Left kidney (tissue), 2 donors: ENCODE measurements around the gene EEPD1. TPM values are rescaled to one million over a fixed set of nuclear protein-coding genes. Genes with fewer than 3 reads are reported as not detected.
"Not testable (repeated sequence)": the region's sequence is repeated elsewhere in the genome, so short reads cannot be mapped to it uniquely, and the experiment has no call there.

ENCODE experiments used
- DNase-seq: peaks from one replicate; pipeline ENCODE4 v3.0.0-alpha.2; 2013
- polyA plus RNA-seq: library from polyadenylated mRNA; unstranded; fragments of 120-200 nt; gene quantifications from one replicate; pipeline ENCODE4 v1.2.1, GENCODE V29; 2013; ENCODE audit not compliant: insufficient read length

EEPD1 gene
- polyA plus RNA-seq, 1 donor, result 9.1 TPM

DNA sequence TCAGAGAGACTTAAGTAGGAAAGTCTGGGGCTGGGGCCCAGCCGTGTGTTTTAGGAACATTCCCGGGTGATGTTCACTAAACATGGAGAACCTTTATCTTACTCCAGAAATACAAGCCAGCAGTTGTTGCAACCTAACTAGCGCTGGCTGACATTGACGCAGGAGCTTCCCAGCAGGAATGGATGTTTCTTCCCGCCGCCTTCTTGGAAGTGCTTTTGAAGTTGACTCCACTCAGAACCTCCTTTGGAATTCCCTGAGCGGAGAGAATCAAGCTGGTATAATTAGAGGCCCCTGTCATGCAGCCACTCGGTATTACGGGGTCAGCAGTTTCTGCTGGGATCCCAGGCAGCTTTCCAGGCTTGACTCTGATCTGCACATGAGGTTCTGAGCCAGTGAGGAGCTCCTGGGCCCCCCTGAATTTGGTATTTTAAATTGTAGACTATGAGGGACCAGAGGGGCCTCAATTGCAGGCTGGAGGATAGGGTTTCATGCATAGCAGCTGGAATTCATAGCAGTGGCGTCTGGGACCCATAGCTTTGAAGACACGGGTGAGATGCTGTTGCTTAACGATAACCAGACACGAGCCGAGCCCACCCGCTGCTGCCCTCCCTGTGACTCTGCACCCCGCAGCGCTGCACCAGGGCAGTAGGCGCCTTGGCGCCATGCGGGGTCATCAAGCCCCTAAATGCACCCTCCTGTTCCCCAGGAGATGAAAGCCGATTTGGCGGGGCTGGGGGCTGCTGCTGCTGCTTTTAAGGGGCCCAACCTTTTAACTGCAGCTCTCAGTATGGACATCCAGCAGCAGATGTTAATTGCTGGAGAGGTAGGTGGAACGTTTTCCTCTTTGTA is 61.8 kb downstream of the EEPD1 start:
- DNase-seq, result no peak

DNA sequence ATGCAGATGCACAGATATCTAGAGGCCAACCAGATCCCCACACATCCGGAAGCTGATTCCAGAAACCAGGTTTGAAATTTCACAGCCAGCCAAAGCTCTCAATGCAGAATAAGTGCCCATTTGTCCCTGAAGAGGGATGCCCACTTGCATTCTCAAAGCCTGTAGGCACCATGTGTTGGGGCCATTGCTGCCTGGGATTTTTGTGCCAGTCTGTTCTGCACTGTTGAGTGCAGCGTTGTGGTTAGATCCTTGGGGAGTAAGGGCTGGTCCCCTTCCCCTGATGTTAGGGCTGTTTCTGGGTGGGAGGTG is 62.4 kb downstream of the EEPD1 start:
- DNase-seq, result no peak

DNA sequence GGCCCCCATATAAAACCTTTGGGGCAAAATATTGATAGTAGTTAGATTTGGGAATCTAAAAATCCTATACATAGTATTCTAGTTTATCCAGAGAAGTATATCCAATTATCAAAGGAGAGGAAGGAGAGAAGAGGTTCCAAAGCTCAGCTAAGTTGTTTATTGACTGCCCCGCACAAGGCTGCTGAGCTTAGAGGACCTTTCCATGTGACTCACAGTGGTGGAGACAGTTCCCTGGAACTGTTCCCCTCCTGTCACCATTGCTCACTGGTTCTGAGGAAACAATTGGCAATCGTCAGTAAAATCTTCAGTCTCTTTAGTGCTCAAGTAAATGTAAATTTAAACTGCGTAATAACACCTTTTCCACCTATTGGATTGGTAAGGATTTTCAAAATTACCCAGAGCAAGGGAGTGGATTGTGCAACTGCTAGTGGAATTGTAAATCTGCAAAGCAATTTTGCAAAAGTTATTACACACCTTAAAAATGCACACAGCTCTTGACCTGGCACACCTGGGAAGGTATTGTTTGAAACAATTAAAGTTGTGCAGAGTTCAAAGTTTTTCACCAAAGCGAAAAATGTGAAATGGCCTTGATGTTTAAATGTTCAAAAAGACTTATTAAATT is 63.1 kb downstream of the EEPD1 start:
- DNase-seq, result no peak

DNA sequence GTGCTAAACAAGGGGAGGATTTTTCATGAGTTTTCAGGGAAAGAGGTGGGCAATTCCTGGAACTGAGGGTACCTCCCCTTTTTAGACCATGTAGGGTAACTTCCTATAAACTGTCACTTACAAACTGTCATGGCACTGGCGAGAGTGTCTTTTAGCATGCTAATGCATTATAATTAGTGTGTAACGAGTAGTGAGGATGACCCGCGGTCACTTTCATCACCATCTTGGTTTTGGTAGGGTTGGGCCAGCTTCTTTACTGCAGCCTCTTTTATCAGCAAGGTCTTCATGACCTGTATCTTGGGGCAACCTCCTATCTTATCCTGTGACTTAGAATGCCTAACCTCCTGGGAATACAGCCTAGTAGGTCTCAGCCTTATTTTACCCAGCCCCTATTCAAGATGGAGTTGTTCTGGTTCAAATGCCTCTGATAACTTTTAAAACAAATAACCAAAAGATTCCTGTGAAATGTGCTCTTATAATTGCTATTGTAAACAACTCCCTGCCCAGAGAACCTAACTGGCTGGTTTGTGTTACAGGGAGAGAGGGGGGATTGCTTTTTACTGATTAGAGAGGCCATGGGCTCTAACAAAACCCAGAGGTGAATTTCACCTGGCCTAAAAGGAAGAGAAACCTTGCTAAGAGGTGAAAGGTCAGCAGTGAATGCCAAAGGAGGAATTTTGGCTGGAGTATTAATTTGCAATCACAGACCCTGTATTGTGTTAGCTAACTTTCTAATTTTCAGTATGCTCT is 64.3 kb downstream of the EEPD1 start:
- DNase-seq, result no peak

DNA sequence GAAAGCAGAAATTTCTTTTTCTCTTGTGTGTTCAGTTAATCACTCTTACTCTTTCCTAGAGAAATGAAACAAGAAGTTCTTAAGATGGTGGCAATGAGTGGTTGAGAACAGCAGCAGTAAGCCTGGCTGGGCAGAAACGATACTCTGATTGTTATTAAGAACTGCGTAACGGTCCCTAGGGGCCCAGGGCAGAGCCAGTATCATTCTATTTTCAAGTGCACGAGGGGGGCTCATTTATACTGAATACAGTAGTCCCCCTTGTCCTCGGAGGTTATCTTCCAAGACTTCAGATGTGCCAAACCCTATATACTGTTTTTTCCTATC is 64.9 kb downstream of the EEPD1 start:
- no peak for DNase-seq

DNA sequence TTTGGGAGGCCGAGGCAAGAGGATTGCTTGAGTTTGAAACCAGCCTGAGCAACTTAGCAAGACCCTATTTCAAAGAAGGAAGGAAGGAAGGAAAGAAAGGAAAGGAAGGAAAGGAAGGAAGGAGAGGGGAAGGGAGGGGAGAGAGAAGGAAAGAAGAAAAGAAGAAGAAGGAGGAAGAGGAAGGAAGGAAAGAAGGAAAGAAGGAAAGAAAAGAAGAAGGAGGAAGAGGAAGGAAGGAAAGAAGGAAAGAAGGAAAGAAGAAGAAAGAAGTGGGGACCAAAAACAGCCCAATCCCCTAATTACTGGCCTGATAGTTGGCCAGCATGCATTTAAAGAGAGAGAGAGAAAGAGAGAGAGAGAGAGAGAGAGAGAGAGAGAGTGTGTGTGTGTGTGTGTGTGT is 66.4 kb downstream of the EEPD1 start:
- DNase-seq, result no peak

DNA sequence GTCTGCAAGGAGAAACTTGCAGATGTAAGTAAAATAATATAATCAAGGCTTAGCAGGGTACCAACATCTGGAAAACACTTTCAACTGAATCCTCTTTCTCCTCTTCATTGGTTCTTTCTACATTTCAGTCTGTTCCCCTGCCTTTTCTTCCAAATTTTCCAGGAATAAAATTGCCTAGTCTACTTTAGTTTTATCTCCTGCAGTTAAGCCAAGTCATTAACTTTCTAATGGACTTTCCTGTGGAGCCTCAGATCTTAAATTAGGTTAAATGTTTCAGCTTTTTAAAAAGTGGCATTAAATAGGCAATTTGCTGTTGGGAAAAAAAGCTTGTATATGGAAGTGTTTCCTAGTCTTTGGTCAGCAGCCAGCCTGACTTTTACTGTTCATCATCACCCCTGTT is 70.8 kb downstream of the EEPD1 start:
- DNase-seq, result no peak

DNA sequence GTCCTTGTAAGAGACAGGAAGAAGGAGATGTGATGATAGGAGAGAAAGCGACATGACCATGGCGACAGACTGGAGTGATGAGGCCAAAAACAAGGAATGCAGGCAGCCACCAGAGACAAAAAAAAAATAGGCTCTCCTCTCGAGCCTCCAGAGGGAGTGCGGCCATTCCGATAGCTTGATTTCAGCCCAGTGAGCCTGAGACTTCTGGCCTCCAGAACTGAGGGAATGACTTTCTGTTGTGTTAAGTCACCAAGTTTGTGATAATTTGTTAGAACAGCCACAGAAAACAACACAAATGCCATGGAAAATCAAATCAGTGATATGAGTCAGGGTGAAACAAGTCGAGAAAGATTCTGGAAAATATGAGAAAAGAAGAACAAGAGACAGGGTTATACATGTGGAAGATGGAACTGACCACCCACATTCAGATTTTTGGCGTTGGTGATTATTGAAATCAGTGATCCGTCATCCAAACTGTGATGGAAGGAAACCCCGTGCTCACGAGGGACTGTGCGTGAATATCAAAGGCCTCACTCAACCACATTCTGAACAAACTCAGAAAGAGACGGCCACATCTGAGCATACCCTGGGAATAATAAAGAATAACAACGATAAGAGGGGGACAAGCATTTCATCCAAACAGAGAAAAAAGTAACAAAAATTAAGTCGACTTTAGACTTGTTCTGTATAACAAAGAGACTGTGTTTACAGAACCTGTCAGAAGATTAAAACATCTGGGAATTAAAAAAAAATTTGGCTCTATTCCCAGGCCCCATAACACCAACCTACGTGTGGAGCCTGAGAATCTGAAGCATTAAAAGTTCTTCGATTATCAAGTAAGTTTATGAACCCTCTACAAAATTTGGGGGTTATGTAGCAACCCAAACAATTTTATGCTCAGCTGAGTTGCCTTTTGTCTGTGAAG is 72.1 kb downstream of the EEPD1 start:
- no peak for DNase-seq

DNA sequence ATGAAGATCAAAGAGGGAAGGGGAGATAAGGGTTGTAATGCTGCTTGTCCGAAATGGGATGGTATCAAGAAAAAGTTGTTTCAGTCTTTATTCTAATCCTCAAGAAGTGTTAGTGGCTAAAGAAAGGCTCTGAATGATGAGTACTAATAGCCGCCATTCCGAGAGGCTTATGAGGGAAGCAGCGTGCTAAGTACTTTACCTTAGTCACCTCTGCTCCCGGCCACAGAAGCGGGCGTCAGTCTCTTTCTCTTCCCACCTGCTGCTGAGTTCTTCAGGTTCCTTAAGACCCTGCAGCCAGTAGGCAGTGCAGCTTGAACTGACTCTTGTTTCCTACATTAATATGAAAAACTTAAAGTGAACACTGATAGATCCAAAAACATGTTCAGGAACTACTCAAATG is 73.1 kb downstream of the EEPD1 start:
- no peak for DNase-seq

DNA sequence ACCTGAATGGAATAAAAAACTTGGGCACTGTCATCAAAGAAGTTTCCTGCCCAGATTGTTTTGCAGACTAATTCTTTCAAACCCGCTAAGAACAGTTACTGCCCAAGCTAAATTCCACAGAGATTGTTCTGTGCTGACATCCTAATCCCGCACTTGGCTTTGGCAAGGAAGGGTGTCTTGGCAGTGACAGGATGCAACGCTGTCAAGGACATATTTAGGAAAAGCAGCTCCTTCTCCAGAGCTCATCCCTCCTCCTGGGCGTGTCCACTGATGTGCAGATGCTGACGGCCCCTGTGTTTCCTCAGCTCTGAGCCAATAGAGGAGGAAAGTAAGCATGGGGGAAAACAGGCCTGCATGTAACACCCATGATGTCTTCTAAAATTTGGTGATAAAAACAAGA is 74.2 kb downstream of the EEPD1 start:
- DNase-seq, result no peak

DNA sequence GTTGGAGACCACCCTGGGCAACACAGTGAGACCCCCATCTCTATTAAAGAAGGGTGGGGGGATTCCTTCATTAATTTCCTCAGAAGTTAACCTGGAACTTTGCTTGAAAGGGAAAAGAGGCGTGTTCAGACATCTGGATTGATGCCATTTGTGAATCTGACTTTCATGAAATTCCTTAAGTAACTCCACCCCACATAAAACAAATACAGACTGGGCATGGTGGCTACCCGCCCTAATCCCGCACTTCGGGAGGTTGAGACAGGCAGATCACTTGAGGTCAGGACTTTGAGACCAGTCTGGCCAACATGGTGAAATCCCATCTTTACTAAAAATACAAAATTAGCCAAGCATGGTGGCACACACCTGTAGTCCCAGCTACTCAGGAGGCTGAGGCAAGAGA is 75.0 kb downstream of the EEPD1 start:
- DNase-seq, result no peak

DNA sequence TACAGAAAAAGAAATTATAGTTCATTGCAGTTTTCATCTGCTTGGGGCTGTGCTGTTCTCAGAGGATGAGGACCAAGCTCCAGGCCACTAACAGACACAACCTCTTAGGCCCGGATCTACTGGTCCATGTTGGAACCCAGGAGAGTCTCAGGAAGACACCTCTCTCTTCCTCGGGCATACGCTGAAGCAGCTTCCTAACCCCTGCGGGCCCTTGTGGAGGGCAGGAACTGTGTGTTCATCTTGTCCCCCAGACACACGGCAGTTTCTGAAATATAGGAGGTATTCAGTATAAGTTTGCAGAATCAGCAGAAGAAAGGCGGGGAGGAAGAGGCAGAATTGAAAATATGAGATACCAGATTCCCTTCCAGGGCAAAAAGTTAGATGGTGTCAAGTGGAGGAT is 78.4 kb downstream of the EEPD1 start:
- no peak for DNase-seq

DNA sequence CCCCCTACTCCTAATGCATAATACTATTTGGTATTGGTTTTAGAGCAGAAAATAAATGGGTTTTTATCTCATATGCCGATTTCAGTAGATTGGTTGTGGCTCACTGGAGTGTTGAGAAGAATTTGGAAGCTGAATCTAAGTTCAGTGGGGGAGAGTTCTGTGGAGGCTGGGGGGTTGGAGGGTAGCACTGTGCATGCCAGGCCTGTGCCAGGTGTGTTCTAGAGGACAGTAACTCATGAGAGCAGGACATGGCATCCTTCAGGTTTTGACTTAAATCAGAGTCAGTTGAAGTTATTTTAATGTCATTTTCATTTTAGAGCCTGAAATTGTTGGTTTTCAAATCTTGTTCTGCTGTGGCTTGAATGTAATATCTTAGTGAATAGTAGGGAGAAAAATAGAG is 79.5 kb downstream of the EEPD1 start:
- DNase-seq, result no peak

DNA sequence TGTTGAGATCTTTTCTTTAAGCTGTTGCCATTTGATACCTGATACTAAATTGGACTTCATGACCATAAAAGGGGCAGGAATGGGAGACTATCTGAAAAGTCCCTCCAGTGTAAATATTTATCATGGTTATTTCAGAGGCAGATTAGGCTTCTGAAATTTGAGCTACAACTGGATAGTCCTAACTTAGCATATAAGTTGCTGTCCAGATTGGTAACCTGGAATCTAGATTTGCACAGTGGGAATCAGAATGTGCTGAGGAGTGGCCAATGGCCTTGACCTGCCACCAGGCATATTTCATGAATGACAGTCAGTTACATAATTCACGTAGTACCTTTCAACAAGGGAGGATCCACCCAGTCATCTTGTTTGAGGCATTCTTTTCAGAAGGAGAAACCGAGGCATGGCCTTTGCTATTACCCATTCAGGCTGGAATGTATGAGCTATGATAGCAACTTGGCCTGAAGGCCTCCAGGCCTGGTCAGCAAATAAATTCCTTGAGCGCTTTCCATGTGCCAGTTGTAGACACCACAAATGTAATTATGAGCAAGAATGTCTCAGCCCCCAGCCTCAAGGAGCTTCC is 80.0 kb downstream of the EEPD1 start:
- no peak for DNase-seq

DNA sequence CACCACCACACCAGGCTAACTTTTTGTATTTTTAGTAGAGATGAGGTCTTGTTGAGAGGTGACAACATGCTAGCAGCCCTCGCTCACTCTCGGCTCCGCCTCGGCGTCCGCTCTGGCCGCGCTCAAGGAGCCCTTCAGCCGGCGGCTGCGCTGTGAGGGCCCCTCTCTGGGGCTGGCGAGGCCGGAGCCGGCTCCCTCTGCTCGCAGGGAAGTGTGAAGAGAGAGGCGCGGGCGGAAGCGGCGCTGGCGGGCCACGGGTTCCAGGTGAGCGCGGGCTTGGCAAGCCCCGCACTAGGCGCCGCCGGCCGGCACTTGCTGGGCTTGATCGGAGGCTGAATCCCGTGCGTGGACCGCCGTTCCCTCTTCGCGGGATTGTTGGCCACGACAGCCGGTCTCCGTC is 83.0 kb downstream of the EEPD1 start:
- DNase-seq, result no peak

DNA sequence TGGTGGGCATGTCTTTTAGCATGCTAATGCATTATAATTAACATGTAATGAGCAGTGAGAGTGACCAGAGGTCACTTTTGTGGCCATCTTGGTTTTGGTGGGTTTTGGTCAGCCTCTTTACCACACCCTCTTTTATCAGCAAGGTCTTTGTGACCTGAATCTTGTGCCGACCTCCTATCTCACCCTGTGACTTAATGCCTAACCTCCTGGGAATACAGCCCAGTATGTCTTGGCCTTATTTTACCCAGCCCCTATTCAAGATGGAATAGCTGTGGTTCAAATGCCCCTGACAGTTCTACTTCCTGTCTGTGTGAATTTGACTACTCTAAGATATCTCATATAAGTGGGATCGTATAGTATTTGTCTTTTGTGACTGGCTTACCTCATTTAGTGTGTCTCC is 85.1 kb downstream of the EEPD1 start:
- no peak for DNase-seq

DNA sequence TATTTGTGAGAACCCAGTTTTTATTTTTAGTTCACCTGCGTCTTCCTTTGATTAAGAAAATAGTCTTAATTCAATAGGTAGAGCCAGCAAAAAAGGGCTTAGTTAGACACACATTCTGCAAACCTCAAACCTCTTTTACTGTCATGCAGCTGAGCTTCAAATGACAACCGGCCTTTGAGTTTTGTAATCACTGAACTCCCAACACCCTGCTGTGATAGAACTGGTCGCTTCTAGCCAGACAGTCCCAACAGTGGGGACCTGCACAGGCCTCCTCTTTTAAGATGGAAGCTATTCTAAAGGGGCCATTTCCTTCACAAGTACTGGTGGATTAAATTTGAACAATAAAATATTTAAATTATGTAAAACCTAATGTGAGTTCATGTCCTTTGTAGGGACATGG is 90.3 kb downstream of the EEPD1 start:
- DNase-seq, result not testable (repeated sequence)

DNA sequence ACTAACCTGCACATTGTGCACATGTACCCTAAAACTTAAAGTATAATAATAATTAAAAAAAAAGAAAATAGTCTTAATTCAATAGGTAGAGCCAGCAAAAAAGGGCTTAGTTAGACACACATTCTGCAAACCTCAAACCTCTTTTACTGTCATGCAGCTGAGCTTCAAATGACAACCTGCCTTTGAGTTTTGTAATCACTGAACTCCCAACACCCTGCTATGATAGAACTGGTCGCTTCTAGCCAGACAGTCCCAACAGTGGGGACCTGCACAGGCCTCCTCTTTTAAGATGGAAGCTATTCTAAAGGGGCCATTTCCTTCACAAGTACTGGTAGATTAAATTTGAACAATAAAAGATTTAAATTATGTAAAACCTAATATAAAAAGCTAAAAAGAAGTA is 90.9 kb downstream of the EEPD1 start:
- DNase-seq, result not testable (repeated sequence)

DNA sequence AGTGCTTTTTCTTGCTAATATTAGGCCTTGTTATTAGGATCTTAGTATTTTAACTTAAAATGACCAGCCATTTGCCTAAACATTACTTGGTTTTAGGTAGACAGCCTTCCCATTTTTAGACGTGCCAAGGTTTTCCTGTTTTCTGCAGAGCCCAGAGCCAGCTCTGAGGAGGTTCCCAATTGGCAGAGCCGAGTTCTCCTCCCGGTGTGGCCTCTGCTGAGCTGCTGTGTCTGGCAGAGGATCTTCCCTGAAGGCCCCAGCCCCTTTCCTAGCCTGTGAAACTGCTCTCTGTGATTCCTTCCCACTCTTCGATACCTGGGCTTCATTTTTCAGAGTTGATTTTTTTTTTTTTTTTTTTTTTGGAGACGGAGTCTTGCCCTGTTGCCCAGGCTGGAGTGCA is 91.4 kb downstream of the EEPD1 start:
- no peak for DNase-seq

DNA sequence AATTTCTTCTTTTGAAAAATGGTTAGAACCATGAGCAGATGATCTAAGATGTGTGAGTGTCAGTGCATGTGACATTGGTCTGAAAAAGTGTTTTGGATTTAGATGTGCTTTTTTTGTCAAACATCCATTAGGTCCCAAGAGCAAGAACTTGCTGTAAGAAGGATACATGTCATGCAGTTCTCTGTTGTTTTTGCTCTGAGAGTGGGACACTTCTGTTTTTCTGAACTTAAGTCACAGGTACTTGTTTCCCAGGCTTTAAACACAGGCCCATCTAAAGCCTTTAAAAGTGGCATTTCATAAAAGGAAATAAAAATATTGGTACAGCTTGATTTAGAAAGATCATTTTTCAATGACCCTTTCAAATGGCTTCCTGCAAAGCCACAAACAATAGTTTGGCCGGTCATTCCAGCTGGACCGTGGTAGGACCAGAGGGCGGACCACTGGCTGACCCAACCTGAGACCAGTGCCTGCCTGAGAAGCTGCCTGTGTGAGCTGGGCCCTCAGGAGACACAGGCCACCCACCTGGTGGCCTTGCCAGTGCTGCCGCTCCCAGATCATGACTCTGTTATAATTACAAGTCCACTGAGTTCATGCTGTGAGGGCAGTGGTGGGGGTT is 92.7 kb downstream of the EEPD1 start:
- no peak for DNase-seq

DNA sequence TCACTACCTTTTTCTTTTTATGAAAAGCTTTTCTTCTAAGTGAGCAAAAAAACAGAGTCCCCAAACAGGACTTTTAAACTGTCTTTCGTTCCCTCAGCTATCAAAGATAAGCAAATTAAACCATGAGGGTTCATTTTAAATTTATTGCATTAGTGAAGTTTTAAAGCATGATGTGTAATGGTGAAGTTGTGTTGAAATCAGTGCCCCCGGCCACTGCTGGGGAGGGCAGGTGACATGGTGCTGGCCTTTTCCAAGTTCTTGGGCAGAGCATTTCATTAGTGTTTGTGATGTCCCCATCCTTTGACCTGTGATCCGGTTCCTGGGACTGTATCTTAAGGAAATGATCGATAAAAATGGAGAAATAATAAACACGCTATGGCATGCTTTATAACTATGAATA is 96.0 kb downstream of the EEPD1 start:
- no peak for DNase-seq

DNA sequence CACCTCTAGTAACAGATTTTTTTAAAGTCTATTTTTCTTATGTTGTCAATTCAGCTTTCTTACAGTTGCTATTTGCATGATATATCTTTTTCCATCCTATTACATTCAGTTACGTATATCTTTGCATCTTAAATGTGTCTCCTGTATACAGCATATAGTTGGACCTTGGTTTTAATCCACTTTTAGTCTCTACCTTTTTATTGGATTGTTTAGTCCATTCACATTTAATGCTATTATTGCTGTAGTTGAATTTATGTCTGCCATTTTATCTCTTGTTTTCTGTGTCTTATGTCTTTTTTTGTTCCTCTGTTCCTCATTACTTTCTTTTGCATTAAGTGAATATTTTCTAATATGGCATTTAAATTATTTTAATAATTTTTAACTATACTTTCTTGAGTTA is 100.6 kb downstream of the EEPD1 start:
- no peak for DNase-seq
